CD4-positive, alpha-beta T cell treated with Interleukin-4 for 1 hour (primary cell): Measurements from ENCODE around the gene PRDM7.
"Not testable (repeated sequence)": the region's sequence is repeated elsewhere in the genome, so short reads cannot be mapped to it uniquely, and the experiment has no call there.

Experiments used
- DNase-seq, 2 donors: peaks; one replicate each; pipeline ENCODE4 v3.0.0-alpha.2; 2020 to 2022

PRDM7 gene

DNA sequence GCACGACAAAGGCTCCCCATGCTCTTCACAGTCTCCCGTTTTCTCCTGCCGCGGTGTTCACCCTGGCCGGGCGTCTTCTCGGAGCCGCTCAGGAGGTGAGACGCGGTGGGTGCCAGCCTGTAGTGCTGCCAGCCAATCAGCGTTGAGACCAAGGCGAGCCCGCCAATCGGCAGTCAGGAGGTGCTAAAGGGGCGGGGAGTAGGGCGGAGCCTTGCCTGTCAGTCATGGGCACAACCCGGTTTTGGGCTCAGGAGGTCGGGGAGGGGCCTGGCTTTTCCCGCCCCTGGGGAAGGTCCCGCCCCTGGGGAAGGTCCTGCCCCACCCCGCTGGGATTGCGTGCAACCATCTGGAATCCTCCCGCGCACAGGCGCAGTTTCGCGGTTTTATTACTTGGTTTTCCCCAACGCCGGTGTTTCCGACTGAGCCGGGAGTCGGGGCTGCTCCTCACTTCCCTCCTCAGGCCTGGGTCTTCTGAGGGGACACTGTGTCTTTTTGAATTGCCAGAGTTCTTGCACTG is at the start of gene PRDM7:
Gene PRDM7, minus strand, starts transcription at position 92 of the 517 bp plus-strand sequence. CDS start 1,421 bp downstream, outside the sequence.
- peak; percentile 97 for DNase-seq

DNA sequence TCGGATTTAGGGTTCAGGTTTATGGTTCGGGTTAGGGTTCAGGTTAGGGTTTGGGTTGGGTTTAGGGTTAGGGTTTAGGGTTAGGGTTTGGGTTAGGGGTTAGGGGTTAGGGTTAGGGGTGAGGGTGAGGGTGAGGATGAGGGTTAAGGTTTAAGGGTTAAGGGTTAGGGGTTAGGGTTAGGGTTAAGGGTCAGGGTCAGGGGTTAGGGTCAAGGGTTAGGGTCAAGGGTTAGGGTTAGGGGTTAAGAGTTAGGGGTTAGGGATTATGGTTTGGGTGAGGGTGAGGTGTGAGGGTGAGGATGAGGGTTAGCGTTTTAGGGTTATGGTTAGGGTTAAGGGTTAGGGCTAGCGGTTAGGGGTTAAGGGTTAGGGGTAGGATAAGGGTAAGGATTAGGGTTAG is 44.7 kb upstream of the PRDM7 start:
- not testable (repeated sequence) for DNase-seq

GRCh38 chr16:90107617-90108016 is 30.5 kb upstream of the PRDM7 start:
- not testable (repeated sequence) for DNase-seq

DNA sequence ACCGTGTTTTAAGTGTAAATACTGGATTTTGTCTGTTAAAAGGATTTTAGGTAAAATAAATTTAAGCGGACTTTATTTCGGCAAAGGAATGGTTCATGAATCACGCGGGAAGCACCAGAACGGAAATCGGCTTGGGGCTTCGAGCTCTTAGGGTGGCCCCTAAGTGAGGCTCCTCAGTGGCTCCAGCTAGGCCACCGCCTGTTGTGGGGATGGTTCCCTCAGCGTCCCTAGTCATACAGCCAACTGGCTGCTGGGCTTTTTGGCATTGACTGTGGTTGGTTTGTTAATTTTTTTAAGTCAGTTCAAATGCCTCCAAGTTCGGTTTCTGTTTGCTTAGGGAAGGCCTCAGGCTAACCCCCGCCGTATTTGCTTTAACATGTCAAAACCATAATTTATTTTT is 29.9 kb upstream of the PRDM7 start:
- not testable (repeated sequence) for DNase-seq

DNA sequence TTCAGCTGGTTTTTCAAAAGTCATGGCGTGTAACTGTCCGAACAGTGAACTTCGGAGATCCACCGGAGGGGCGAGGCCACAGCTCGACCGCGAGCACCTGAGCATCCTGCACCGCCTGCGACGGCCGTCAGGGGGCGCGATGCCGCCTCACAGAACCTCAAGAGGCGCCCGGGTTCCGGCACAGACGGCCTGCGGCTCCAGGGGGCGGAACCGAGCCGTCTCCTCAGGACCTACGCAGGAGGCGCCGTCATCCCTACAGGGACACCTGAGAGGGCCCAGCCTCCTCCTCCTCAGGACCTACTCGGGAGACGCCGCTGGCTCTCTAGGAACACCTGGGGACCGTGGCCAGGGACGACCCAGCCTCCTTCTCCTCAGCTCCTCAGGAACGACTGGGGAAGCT is 29.1 kb upstream of the PRDM7 start:
- DNase-seq, result peak; percentile 36 to 66

DNA sequence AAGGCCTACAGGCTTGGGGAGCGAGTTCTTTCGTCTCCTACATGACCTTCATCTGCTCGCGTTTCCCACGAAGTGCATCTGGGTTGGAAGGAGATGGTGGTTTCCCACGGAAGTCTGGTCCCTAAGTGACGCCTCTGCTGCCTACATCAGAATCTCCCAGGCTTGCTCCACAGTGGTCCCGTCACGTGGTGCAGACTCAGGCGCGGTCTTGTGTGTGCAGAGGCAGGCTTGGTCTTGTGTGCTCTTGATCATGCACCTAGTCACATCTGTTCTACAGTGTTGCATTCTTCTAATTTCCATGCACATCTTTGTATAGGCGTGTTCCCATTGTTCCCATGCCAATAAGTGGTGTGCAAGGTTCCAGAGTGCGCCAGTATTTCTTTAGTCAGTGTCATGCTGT is 27.6 kb upstream of the PRDM7 start:
- not testable (repeated sequence) for DNase-seq

DNA sequence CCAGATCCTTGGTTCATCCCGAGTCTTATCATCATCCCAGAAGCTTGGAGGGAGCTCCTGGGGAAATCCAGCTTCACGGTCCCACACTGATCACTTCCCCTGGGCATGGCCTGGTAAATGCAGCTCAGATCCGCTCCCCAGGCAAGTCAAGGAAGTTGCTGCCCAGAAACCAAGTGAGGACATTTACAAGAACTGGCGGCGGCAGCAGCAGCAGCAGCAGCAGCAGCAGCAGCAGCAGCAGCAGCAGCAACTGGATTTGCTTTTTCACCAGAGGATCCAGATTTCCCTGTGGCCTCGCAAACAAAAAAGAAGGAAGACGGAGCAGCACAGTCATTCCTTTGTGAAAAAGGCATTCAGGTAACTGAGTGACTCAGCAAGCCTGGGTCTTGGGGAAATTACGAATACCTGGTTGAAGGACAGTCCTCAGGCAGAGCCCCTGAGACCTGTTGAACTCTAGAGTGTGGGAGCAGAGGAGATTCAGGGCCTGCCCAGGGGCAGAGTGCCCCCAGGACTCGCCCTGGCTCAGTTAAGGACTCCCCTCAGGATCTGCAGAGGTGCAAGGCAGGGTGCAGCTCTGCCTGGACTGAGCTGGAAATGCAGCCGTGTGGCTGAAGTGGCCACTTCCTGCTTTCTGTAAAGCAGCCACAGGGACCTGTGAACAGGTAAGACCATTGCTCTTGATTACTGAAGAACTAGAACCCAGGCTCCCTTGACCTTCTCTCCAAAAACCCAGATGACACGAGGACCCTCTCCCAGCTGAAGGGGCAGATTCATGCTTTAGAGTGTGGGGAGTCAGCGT is 25.2 kb upstream of the PRDM7 start:
- DNase-seq, result not testable (repeated sequence)

- not testable (repeated sequence) for DNase-seq
These were observed 24.2 kb upstream of the PRDM7 start for GRCh38 chr16:90101332-90101731.

GRCh38 chr16:90100790-90101189 is 23.7 kb upstream of the PRDM7 start:
- not testable (repeated sequence) for DNase-seq

- not testable (repeated sequence) for DNase-seq
These were observed 23.1 kb upstream of the PRDM7 start for GRCh38 chr16:90100229-90100628.

DNA sequence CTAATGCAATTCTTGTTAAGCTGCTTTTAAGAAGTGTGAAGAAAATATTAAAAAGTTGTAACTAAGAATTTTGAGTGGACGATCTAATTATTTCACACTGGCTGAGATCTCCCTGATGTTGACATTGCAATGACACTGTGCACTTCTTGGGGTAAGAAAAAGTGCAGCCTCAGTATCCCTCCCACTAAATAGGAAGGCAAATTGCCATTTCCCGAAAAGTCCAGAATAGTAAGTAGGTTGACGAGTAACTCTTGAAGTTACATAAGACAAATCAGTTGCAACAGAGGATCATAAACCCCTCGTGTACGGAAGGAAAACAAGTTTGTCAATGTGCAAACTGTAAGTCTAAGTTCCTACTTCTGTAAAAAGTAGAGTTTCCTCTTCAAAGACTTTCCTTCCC is 21.8 kb upstream of the PRDM7 start:
- not testable (repeated sequence) for DNase-seq

DNA sequence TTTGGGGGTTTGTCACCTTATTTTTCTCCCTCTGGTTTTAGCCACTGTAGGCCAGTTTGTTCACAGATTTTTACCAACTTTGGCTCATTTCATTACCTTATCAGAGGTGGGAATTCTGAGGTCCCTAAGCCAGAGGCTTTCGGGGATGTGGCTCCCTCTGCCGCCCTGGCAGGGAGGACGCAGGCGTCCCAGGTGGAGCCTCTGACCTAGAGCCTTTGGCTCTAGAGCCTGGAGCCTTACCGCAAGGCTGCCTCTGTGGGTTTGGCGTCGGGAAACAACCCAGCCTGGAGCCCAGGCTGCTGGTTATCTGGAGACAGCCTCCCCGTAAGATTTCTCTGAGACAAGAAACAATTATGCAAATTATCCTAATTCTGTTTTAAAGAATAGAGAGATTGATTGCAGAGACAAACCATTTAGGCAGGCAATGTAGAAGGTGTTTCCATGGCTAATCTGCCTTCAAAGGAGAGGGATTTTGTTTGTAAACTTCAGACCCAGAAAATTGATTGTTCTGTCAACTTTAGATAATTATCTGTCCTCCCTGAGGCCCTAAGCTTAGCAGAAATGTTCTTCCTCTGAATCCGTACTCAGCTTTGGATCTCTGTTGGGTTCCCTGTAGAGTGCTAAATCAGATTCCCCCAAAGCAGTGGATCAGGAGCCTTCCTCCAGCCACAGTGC is 20.0 kb upstream of the PRDM7 start:
- DNase-seq, result not testable (repeated sequence)

DNA sequence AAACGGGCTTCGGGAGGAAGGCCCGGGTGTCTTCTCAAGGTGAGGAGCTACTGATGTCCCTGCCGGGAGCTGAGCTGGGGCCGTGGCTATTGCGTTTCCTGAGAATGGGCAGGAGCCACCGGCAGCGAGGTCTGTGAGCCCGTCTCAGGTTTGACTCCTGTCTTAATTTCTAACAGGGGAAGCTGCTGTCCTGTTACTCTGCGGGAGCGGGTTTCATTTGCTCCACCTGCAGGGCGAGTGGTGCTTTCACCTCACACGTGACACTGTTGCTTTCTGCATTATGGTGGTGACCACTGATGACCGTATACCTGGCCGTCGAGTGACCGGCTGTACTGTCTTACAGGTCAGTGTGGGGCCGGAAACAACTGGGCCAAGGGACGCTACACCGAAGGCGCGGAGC is 17.7 kb upstream of the PRDM7 start:
- DNase-seq, result not testable (repeated sequence)

DNA sequence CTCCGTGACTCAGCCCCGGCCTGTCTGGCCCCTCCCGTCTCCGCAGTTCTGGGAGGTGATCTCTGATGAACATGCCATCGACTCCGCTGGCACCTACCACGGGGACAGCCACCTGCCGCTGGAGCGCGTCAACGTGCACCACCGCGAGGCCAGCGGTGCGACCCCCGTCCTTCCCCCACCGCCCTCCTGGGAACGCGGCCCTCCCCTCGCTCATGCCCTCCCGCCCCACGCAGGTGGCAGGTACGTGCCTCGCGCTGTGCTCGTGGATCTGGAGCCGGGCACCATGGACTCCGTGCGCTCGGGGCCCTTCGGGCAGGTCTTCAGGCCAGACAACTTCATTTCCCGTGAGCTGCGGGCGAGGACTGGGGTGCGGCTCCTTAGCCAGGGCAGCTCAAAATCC is 17.2 kb upstream of the PRDM7 start:
- not testable (repeated sequence) for DNase-seq

DNA sequence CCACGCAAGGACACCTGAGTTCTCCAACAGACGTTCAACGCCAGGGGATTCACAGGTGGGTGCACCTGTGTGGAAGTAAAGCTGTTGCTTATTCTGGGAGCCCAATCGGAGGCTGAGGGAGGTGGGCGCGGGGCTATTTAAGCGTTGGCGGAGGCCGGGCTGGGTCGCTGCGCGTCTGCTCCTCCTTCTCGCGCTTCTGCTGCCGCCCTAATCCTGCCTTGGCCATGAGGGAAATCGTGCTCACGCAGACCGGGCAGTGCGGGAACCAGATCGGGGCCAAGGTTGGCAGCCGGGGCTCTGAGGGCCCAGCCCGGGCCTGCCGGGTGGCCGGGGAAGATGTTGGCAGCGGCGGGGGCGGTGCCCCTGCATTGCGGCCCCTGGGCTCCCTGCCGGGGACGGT is 16.7 kb upstream of the PRDM7 start:
- not testable (repeated sequence) for DNase-seq

DNA sequence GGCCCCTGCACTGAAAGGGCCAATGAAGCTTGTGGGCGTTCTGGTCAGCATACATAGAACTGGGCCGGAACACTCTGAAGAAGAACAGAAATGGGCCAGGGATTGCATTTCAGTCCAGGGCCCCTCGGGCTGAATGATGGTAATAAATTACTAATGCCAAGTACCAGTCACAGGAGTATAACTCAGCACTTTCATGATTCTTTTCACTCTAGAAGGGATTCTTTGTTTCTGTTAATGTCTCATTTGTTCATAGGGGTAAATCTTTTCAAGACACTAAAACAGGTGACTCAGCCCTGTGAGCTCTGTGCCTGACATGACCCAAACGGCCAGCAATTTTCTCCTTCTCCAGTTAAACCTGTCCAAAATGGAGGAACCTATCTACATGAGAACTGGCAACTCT is 15.7 kb upstream of the PRDM7 start:
- DNase-seq, result not testable (repeated sequence)

GRCh38 chr16:90084215-90084950 is 7.3 kb upstream of the PRDM7 start:
- DNase-seq, result no peak

DNA sequence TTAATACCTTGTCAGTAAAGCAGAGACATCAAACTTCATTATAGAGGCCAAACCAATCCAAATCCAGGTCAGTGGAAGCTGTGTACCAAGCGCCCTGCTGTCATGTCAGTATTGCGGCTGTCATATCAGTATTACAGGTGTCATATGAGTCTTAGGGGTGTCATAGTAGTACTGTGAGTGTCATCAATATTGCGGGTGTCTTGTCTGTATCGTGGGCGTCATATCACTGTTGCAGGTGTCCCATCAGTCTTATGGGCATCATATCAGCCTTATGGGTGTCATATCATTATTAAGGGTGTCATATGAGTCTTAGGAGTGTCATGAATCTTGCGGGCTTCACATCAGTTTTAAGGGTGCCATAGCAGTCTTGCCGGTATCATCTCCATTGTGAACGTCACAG is 6.0 kb upstream of the PRDM7 start:
- no peak for DNase-seq

DNA sequence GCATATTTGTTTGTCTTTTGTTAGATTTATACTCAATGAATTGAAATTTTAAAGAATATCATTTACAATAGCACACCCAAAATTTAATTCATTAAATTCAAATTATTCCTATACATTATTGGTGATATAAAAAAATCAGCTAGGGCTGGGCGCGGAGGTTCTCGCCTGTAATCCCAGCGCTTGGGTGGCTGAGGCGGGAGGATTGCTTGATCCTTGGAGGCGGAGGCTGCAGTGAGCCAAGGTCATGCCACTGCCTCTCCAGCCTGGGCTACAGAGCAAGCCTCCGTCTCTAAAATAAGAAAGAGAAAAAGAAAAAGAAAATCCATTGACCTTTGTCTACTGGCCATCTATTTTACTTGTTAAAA is 4.5 kb upstream of the PRDM7 start:
- DNase-seq, result no peak

DNA sequence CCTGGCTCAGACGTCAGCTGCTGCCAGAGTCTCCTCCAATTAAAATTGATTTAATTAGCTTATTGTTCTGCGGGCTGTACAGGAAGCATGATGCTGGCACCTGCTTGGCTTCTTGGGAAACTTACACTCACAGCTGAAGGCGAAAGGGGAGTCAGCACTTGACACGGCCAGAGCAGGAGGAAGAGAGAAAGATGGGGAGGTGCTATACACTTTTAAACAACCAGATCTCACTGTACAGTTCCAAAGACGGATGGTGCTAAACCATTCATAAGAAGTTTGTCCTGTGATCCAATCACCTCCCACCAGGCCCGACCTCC is 1.4 kb upstream of the PRDM7 start:
- no peak for DNase-seq

DNA sequence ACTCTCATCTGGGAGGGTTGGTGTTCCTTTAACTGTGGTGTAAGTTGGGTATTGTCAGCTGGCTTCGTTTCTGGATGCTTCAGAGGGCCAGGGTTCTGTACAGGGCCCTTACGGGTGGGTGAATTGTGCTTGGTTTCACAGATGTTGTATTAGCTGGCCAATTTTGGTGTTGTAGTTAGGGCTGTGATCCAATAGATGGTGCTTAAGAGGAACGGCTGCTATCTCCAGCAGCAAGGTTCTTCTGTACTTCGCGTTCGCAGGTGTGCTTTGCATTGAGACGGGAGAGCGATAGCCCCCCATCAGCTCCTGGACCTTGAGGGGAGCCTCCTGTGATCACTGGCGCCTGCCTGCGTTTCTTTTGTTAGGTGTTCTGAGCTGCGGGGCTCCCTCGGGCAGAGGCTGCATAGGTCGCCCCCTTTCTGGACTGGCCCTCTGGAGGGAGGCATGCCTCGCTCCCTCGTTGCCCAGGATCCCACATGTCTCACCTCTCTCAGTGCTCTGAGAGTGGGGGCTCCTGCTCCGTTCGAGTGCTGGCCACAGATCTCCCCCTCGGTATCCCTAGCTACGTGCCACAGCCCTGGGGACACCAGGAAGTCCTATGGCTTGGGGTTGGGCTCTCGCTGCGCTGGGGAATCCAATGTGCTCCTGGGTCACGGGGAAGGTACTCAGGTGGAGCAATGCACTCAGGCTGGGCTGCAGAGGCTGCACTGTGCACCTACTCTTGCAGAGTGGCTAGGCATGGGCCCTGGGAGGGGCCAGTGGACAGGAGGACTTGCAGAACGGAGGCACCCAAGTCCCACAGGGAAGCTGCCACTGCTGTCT is 837 bp upstream of the PRDM7 start:
- DNase-seq, result peak; percentile 46 to 61

GRCh38 chr16:90072442-90073105 is 4.6 kb downstream of the PRDM7 start:
- DNase-seq, result no peak
